GM19372 (cell line): Measurements from ENCODE around the gene GRK3.

Experiments
- ATAC-seq: cut with Tn5 transposase; IDR thresholded peaks from one replicate; pipeline ENCODE4 v1.9.1; 2021; ENCODE audit warnings: mild to moderate bottlenecking, low read depth, moderate library complexity; ENCODE audit not compliant: unreplicated experiment

GRK3 gene

GRCh38 chr22:25749420-25750169 lies 185.1 kb downstream of the GRK3 start:
- no peak for ATAC-seq

- ATAC-seq: no peak
Measured at GRCh38 chr22:25750569-25751173, 186.2 kb downstream of the GRK3 start.

- ATAC-seq: no peak
Measured at GRCh38 chr22:25751174-25751581, 186.7 kb downstream of the GRK3 start.

- no peak for ATAC-seq
Measured at GRCh38 chr22:25752615-25753214, 188.2 kb downstream of the GRK3 start.

- ATAC-seq: no peak
Measured at GRCh38 chr22:25753252-25753651, 188.8 kb downstream of the GRK3 start.

- no peak for ATAC-seq
Measured at GRCh38 chr22:25754527-25755202, 190.2 kb downstream of the GRK3 start.

- ATAC-seq: no peak
Measured at GRCh38 chr22:25757686-25758085, 193.2 kb downstream of the GRK3 start.

GRCh38 chr22:25758316-25758715 lies 193.8 kb downstream of the GRK3 start:
- ATAC-seq: no peak

GRCh38 chr22:25759825-25760231 lies 195.4 kb downstream of the GRK3 start:
- ATAC-seq: no peak

- no peak for ATAC-seq
Measured at GRCh38 chr22:25760294-25760693, 195.8 kb downstream of the GRK3 start.

- no peak for ATAC-seq
Measured at GRCh38 chr22:25760848-25761595, 196.5 kb downstream of the GRK3 start.

- ATAC-seq: no peak
Measured at GRCh38 chr22:25762147-25762546, 197.7 kb downstream of the GRK3 start.

GRCh38 chr22:25763239-25763777 lies 198.8 kb downstream of the GRK3 start:
- no peak for ATAC-seq

GRCh38 chr22:25764270-25765015 lies 200.0 kb downstream of the GRK3 start:
- no peak for ATAC-seq

- ATAC-seq: no peak
Measured at GRCh38 chr22:25765016-25765367, 200.5 kb downstream of the GRK3 start.

GRCh38 chr22:25765801-25766200 lies 201.3 kb downstream of the GRK3 start:
- no peak for ATAC-seq

GRCh38 chr22:25766418-25766817 lies 201.9 kb downstream of the GRK3 start:
- ATAC-seq: no peak

GRCh38 chr22:25770333-25770732 lies 205.9 kb downstream of the GRK3 start:
- ATAC-seq: no peak

- ATAC-seq: no peak
Measured at GRCh38 chr22:25772288-25772687, 207.8 kb downstream of the GRK3 start.

- no peak for ATAC-seq
Measured at GRCh38 chr22:25774575-25775026, 210.1 kb downstream of the GRK3 start.
